Dedifferentiated amniotic fluid mesenchymal stem cell (primary cell): Measurements from ENCODE around the gene AP1M1.
"Not testable (repeated sequence)": the region's sequence is repeated elsewhere in the genome, so short reads cannot be mapped to it uniquely, and the experiment has no call there.

Source experiments
- DNase-seq: peaks from one replicate; pipeline ENCODE4 v3.0.0-alpha.2; 2016; ENCODE audit errors: extremely low spot score

AP1M1 gene

DNA sequence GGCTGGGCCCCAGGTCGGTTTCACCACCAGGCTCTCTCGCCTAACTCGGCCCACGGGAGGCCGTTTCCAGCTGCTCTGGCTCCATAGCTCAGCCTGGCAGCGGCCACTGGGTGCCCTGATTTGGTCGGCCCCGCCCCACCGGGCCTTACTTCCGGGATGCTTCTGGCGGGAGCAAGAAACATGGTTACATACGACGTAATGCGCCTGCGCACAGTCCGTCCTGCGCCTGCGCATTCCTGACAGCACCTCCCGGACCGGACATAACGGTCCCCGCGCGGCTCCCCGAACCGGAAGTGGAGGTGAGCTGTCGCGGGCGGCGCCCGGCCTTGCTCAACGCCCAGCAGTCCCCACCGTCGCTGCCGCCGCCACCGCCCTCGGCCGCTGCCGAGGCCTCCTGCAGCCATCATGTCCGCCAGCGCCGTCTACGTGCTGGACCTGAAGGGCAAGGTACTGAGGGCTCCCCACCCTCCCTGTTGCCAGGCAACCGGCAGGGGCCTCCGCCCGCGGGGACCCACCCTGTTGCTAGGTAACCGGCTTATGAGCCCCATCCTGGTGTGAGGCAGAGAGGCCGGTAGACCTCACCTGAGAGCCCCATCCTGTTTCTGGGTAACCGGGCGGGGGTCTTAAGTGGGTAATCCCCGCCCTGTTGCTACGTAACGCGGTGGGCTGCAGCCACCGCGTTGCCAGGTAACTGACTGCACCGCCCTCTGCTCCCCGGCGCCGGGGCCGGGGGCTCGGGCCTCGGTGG, at the start of gene AP1M1:
TSS of gene AP1M1 (plus strand) at position 290 of the 748 bp plus-strand sequence. CDS start at position 406, 116 bp downstream.
- peak; percentile 96 for DNase-seq

GRCh38 chr19:16148443-16149229, 49.1 kb upstream of the AP1M1 start:
- DNase-seq: no peak

DNA sequence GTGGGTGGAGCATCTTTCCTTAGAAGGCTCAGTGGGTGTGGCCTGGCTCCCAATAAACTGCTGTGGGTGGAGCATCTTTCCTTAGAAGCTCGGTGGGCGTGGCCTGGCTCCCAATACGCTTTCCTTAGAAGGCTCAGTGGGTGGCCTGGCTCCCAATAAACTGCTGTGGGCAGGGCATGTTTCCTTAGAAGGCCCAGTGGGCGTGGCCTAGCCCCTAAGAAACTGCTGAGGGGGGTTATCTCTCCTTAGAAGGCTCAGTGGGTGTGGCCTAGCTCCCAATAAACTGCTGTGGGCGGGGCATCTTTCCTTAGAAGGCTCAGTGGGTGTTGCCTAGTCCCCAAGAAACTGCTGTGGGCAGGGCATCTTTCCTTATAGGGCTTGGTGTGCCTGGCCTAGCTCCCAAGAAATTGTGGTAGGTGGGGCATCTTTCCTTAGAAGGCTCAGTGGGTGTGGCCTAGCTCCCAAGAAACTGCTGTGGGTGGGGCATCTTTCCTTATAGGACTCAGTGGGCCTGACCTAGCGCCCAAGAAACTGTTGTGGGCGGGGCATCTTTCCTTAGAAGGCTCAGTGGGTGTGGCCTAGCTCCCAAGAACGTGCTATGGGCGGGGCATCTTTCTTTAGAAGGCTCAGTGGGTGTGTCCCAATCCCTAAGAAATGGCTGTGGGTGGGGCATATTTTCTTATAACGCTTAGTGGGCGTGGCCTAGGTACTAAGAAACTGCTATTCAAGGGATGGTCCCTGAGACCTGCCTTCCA, 44.0 kb upstream of the AP1M1 start:
- DNase-seq: no peak

DNA sequence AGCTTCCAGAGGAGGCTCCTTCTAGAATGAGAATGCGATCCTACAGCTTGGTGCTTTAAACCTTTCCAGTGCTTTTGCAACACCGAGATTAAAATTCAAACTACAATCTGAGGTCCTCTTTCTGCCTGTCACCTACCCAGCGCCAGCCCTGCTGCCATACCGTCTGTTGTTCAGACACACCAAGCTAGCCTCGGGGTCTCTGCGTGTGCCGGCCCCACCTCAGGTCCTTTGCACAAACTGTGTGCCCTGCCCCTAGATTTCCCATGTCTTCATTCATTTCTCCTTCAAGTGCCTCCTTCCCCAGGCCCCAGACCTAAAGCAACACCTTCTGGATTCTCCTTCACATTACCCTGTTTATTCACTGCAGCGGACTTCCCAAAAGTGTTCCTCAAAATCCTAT, 43.2 kb upstream of the AP1M1 start:
- DNase-seq: no peak

GRCh38 chr19:16155128-16155527, 42.6 kb upstream of the AP1M1 start:
- no peak for DNase-seq

- no peak for DNase-seq
Observed at GRCh38 chr19:16156904-16157303, 40.8 kb upstream of the AP1M1 start.

- no peak for DNase-seq
Observed at GRCh38 chr19:16157601-16158000, 40.1 kb upstream of the AP1M1 start.

DNA sequence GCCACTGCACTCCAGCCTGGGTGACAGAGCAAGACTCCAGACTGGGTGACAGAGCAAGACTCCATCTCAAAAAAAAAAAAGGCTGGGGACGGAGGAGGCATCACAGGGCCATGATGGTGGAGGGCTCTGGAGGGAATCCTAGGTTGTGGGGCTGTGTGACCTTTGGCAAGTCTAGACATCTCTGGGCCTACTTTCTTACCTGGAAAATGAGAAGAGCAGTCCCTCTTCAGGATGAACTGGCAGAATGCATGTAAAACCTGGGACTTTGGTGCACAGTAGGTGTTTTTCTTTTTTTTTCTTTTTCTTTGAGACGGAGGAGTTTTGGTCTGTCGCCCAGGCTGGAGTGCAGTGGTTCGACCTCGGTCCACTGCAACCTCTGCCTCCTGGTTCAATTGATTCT, 38.1 kb upstream of the AP1M1 start:
- no peak for DNase-seq

- no peak for DNase-seq
Observed at GRCh38 chr19:16160445-16160942, 37.2 kb upstream of the AP1M1 start.

GRCh38 chr19:16160943-16161560, 36.7 kb upstream of the AP1M1 start:
- DNase-seq: peak; percentile 44

GRCh38 chr19:16161840-16162239, 35.9 kb upstream of the AP1M1 start:
- peak; percentile 75 for DNase-seq

- DNase-seq: no peak
Observed at GRCh38 chr19:16164222-16164890, 33.4 kb upstream of the AP1M1 start.

GRCh38 chr19:16166417-16166816, 31.3 kb upstream of the AP1M1 start:
- no peak for DNase-seq

GRCh38 chr19:16167055-16167454, 30.7 kb upstream of the AP1M1 start:
- no peak for DNase-seq

DNA sequence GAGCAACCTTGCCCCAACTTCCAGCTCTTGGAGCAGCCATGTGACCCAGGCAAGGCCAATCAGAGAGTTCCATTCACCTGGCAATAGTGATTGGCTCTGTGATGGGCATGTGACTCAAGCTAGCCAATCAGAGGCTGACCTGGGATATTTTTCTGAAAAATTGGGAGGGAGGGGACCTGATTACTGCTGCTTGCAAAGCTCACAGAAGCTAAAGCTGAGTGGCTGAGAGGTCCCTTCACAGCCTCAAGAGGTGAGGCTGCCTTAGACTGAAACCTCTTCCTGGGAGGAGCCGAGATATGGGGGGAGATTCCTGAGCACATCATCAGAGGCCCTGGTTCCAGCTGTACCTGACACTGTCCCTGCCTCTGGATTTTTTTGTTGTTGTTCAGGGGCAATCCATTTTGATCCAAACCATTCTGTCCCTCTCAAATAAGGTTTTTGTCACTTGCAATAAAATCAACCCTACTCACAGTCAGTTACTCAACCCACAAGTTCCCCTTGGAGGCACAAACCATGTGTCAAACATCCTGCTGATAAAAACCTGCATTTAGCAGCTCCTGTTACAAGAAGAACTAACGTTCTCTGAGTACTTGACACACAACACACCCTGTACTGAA, 29.1 kb upstream of the AP1M1 start:
- DNase-seq: no peak

DNA sequence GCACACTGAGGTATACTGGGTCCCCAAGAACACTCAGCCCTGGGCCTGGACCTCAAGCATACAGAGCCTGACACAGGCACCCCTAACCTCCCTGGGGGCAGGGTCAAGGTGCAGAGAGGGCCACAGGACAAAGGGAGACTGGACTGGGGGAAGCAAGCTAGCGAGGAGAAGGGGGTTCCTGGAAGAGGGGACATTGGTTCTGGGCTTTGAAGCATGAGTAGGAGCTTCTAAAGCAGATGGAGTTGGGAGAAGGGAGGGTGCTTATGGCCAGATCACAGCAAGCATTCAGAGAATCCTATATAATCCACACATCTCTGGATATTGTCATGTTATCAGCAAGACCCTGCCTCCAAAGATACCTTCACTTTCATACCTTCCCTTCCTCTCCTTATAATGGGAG, 27.6 kb upstream of the AP1M1 start:
- no peak for DNase-seq

DNA sequence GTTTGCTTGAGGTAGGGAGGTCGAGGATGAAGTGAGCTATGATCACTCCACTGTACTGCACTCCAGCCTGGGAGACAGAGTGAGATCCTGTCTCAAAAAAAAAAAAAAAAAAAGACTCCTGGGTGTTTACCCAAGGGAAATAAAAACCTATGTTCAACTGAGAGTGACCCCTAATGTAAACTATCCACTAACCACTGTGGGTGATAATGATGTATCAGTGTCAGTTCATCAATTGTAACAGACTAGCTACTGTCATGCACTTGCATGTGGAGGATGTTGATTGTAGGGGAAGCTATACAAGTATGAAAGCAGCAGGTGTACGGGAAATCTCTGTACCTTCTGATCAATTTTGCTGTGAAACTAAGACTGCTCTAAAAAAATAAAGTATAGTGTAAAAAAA, 21.8 kb upstream of the AP1M1 start:
- DNase-seq: no peak

- not testable (repeated sequence) for DNase-seq
Observed at GRCh38 chr19:16178866-16179265, 18.8 kb upstream of the AP1M1 start.

GRCh38 chr19:16180611-16181010, 17.1 kb upstream of the AP1M1 start:
- DNase-seq: peak; percentile 96

GRCh38 chr19:16184665-16185122, 13.0 kb upstream of the AP1M1 start:
- no peak for DNase-seq
